ENCODE results near the gene NOTUM.

NOTUM gene

GRCh38 chr17:81931557-81932332 is 29.2 kb downstream of the NOTUM start:
- Histone ChIP-seq H3K4me1 (ENCODE audit: insufficient read depth, low read length) (peaks cover 16% of the 10 kb centered on the region), H3K79me2 (ENCODE audit: insufficient read depth, low read length) (peaks cover 8% of the 10 kb centered on the region), H4K20me1 (ENCODE audit: insufficient read depth, low read length) (peaks cover 2% of the 10 kb centered on the region; the same call in 1 of the 2 replicates), H3K36me3 (ENCODE audit: insufficient read depth, low read length) (no peaks in the 10 kb centered on the region; the same call in 1 of the 2 replicates), H2AFZ (ENCODE audit: low read depth, low read length) (no peak overlapping the region), H3K27ac (ENCODE audit: low read length) (no peak overlapping the region), H3K4me2 (ENCODE audit: insufficient read depth, low read length) (no peak overlapping the region), H3K4me3 (ENCODE audit: low read depth in 1 of 2, low read length in 2 of 2) (no peak overlapping the region), H3K9ac (ENCODE audit: low read depth, low read length) (no peak overlapping the region), H3K27me3 (ENCODE audit: insufficient read depth, low read length, poor library complexity) (no peaks in the 10 kb centered on the region), H3K9me3 (ENCODE audit: insufficient read depth, low read length, severe bottlenecking) (no peaks in the 10 kb centered on the region)
- ATAC-seq (ENCODE audit: insufficient read depth, low read depth) (no peak), DNase-seq (no peak)
- TF ChIP-seq CTCF (IDR thresholded peaks at IDR 0.05; ENCODE audit: borderline replicate concordance, extremely low read depth, low read length, poor library complexity, severe bottlenecking) = no peak
- TF ChIP-seq EZH2 (IDR thresholded peaks at IDR 0.05; ENCODE audit: borderline replicate concordance, low read depth, low read length, severe bottlenecking) = no peak

GRCh38 chr17:81931189-81931556 is 29.8 kb downstream of the NOTUM start:
- no peak overlapping the region for H3K9ac ChIP-seq (ENCODE audit: low read depth, low read length)
- peaks cover 14% of the 10 kb centered on the region for H3K79me2 ChIP-seq (ENCODE audit: insufficient read depth, low read length)
- H3K4me1 ChIP-seq (ENCODE audit: insufficient read depth, low read length) = peaks cover 22% of the 10 kb centered on the region
- H4K20me1 ChIP-seq (ENCODE audit: insufficient read depth, low read length) = peaks cover 8% of the 10 kb centered on the region
- no peak overlapping the region for H3K27ac ChIP-seq (ENCODE audit: low read length)
- H3K4me2 ChIP-seq (ENCODE audit: insufficient read depth, low read length) = no peak overlapping the region
- no peaks in the 10 kb centered on the region for H3K9me3 ChIP-seq (ENCODE audit: insufficient read depth, low read length, severe bottlenecking)
- ATAC-seq (ENCODE audit: insufficient read depth, low read depth) = no peak
- no peak for DNase-seq
- H3K36me3 ChIP-seq (ENCODE audit: insufficient read depth, low read length) = no peaks in the 10 kb centered on the region; the same call in 1 of the 2 replicates
- H3K4me3 ChIP-seq (ENCODE audit: low read depth in 1 of 2, low read length in 2 of 2) = no peak overlapping the region
- no peak for TF ChIP-seq EZH2 (IDR thresholded peaks at IDR 0.05; ENCODE audit: borderline replicate concordance, low read depth, low read length, severe bottlenecking)
- no peak for TF ChIP-seq CTCF (IDR thresholded peaks at IDR 0.05; ENCODE audit: borderline replicate concordance, extremely low read depth, low read length, poor library complexity, severe bottlenecking)
- H3K27me3 ChIP-seq (ENCODE audit: insufficient read depth, low read length, poor library complexity) = no peaks in the 10 kb centered on the region
- H2AFZ ChIP-seq (ENCODE audit: low read depth, low read length) = no peak overlapping the region

- H3K27ac ChIP-seq (ENCODE audit: low read length) = no peak overlapping the region
- H3K4me1 ChIP-seq (ENCODE audit: insufficient read depth, low read length) = peaks cover 28% of the 10 kb centered on the region
- TF ChIP-seq EZH2 (IDR thresholded peaks at IDR 0.05; ENCODE audit: borderline replicate concordance, low read depth, low read length, severe bottlenecking) (no peak), CTCF (IDR thresholded peaks at IDR 0.05; ENCODE audit: borderline replicate concordance, extremely low read depth, low read length, poor library complexity, severe bottlenecking) (no peak)
- H3K4me2 ChIP-seq (ENCODE audit: insufficient read depth, low read length) = no peak overlapping the region
- peaks cover 20% of the 10 kb centered on the region for H3K79me2 ChIP-seq (ENCODE audit: insufficient read depth, low read length)
- no peak overlapping the region for H3K9ac ChIP-seq (ENCODE audit: low read depth, low read length)
- H4K20me1 ChIP-seq (ENCODE audit: insufficient read depth, low read length) = peaks cover 13% of the 10 kb centered on the region
- no peak for ATAC-seq (ENCODE audit: insufficient read depth, low read depth)
- H2AFZ ChIP-seq (ENCODE audit: low read depth, low read length) = no peak overlapping the region
- H3K4me3 ChIP-seq (ENCODE audit: low read depth in 1 of 2, low read length in 2 of 2) = no peak overlapping the region
- no peaks in the 10 kb centered on the region; the same call in 1 of the 2 replicates for H3K36me3 ChIP-seq (ENCODE audit: insufficient read depth, low read length)
- DNase-seq = no peak
- no peaks in the 10 kb centered on the region for H3K27me3 ChIP-seq (ENCODE audit: insufficient read depth, low read length, poor library complexity)
- H3K9me3 ChIP-seq (ENCODE audit: insufficient read depth, low read length, severe bottlenecking) = no peaks in the 10 kb centered on the region
Measured at GRCh38 chr17:81930142-81931125, 30.6 kb downstream of the NOTUM start.

Measured in DND-41 (cell line).